RWPE2 (cell line): Measurements from ENCODE around the gene TMC3.

Experiments used
- ATAC-seq: fragments of 200-7000 bp; cut with Tn5 transposase; 3 replicates; pipeline ENCODE4 v1.9.1; 2021; ENCODE audit warnings: low read depth
- DNase-seq: peaks from one replicate; pipeline ENCODE4 v3.0.0-alpha.2; 2020; ENCODE audit warnings: low spot score
- H3K27ac ChIP-seq: fragments of 450-650 bp; 2 replicates; pipeline ENCODE4 v1.5.1; 2017; ENCODE audit warnings: mild to moderate bottlenecking; ENCODE audit not compliant: poor library complexity, severe bottlenecking
- H3K27me3 ChIP-seq: fragments of 250-450 bp; sonication (Bioruptor Pico); 2 replicates; pipeline ENCODE4 v1.5.1; 2021; ENCODE audit warnings: mild to moderate bottlenecking, moderate library complexity; ENCODE audit not compliant: insufficient read depth, poor library complexity, severe bottlenecking
- H3K36me3 ChIP-seq: fragments of 250-450 bp; sonication (Bioruptor Pico); 2 replicates; pipeline ENCODE4 v1.5.1; 2020; ENCODE audit warnings: low read depth, mild to moderate bottlenecking, moderate library complexity
- H3K4me1 ChIP-seq: fragments of 250-450 bp; sonication (Bioruptor Pico); 2 replicates; pipeline ENCODE4 v1.5.1; 2021; ENCODE audit warnings: mild to moderate bottlenecking, moderate library complexity; ENCODE audit not compliant: insufficient read depth, poor library complexity, severe bottlenecking
- H3K4me3 ChIP-seq: fragments of 250-450 bp; sonication (Bioruptor Pico); 2 replicates; pipeline ENCODE4 v1.5.1; 2021; ENCODE audit warnings: mild to moderate bottlenecking, moderate library complexity; ENCODE audit not compliant: severe bottlenecking
- H3K9me3 ChIP-seq: fragments of 250-450 bp; sonication (Bioruptor Pico); 2 replicates; pipeline ENCODE4 v1.5.1; 2021; ENCODE audit warnings: mild to moderate bottlenecking, moderate library complexity; ENCODE audit not compliant: severe bottlenecking
- CTCF ChIP-seq: fragments of 450-650 bp; IDR thresholded peaks from one replicate; pipeline ENCODE4 v1.5.1; 2017; ENCODE audit warnings: mild to moderate bottlenecking, moderate library complexity; ENCODE audit not compliant: poor library complexity, severe bottlenecking

TMC3 gene

DNA sequence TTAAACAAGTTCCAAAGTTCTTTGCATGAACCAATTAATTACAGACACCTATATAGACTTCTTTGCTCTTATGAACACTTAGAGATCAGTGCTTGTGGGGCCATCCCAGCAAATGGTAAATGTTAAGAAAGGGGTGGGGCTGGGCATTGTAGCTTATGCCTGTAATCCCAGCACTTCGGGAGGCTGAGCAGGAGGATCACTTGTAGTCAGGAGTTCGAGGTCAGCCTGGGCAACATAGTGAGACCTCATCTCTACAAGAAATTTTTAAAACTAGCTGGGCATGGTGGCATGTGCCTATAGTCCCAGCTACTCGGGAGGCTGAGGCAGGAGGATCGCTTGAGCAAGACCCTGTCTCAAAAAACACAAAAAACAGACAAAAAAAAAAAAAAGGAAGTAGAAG, 30.6 kb downstream of the TMC3 start:
- Histone ChIP-seq H3K4me1 (peaks cover 13% of the 10 kb centered on the region), H3K36me3 (no peaks in the 10 kb centered on the region), H3K9me3 (no peaks in the 10 kb centered on the region), H3K27me3 (no peaks in the 10 kb centered on the region), H3K27ac (no peak overlapping the region), H3K4me3 (no peak overlapping the region)
- ATAC-seq (no peak), DNase-seq (no peak)
- TF ChIP-seq CTCF: no peak

DNA sequence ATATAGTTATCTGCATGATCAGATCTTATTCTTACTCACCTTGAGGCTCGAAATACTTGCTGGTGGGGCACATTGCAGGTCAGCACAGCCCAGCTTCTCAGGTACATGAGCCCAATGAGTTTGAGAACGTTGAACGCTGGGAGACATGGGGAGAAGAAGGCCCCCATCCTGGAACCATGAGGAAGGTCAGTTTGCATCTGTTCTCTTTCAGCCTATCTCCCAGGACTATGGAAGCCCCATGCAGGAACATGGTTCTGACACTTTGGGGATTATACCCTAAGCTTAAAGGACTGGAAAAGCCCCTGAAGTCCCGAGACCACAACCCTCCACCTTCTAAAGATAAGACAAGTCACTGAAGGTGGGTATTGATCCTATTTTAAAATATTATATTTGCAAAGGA, 32.7 kb downstream of the TMC3 start:
- DNase-seq: no peak
- Histone ChIP-seq H3K27me3 (no peaks in the 10 kb centered on the region), H3K27ac (no peak overlapping the region), H3K36me3 (no peaks in the 10 kb centered on the region), H3K4me3 (no peak overlapping the region), H3K4me1 (peaks cover 20% of the 10 kb centered on the region), H3K9me3 (no peaks in the 10 kb centered on the region)
- no peak for ATAC-seq
- TF ChIP-seq CTCF: no peak

DNA sequence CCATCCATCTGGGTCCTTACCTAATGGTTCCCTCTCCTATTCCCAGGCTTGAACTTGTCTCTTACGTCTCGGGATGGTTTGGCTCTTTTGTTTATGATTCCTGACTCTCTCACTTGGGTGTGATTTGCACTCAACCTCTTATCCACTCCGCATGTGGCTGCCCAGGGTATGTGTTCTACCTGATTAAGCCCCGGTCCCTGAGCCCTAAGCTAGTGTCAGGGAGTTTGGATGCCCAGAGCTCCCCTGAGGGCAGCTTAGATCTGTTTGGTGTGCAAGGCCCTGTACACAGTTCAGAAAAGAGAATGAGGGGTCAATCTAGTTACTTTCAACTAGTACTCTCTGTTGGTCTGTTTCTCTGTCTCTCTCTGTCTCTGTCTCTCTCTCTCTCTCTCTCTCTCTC, 34.2 kb downstream of the TMC3 start:
- Histone ChIP-seq H3K4me1 (peaks cover 20% of the 10 kb centered on the region), H3K9me3 (no peaks in the 10 kb centered on the region), H3K27ac (no peak overlapping the region), H3K36me3 (no peaks in the 10 kb centered on the region), H3K27me3 (no peaks in the 10 kb centered on the region), H3K4me3 (no peak overlapping the region)
- DNase-seq (no peak), ATAC-seq (no peak)
- TF ChIP-seq CTCF: no peak

- no peak for TF ChIP-seq CTCF
- no peak overlapping the region for H3K4me3 ChIP-seq
- peaks cover 20% of the 10 kb centered on the region for H3K4me1 ChIP-seq
These were observed 34.7 kb downstream of the TMC3 start for GRCh38 chr15:81339321-81339720.

DNA sequence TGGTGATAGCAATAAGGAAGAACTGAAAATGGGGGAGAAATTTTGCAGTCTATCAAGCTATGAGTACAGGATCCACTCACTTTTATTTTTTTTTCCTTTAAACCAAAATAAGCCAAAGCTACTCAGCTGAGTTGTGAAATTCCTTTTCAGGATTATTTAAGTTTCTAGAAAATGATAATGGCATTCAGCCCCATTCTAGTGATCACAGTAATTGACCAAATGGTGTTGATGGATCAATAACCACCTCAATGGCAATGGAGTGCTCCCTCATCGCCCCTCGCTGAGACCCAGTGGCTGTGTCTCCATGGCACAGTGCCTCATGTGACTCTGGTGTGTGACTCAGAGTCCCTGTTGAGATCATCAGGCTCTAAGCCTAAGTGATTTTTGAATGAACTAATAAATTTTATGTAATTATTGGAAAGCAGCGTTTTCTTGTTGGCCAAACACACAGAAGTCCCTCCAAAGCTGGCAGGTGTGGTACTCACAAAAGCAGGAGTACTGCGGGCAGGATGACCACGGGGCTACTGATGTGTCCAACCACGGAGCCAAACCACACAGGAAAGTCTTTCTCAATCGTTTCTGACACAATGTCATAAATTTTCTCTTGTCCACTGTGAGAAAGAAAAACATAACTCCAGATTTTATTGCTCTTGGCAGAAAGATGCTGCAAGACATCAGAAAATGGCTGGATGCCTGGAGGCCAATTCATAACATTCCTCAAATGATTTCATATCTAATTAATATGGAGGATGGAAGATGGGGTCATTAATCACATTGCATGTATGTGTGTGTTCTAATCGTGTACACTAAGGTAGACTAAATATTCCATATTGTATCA, 35.6 kb downstream of the TMC3 start:
- TF ChIP-seq CTCF: no peak
- peak; percentile 88 for ATAC-seq
- Histone ChIP-seq H3K4me1 (peaks cover 20% of the 10 kb centered on the region), H3K36me3 (no peaks in the 10 kb centered on the region), H3K9me3 (no peaks in the 10 kb centered on the region), H3K27me3 (no peaks in the 10 kb centered on the region), H3K4me3 (no peak overlapping the region), H3K27ac (peak overlapping the region; percentile 38)
- no peak for DNase-seq

More at GRCh38 chr15:81339321-81339720, 34.7 kb downstream of the TMC3 start:
- DNase-seq (no peak), ATAC-seq (no peak)
- H3K27me3 ChIP-seq: no peaks in the 10 kb centered on the region
- no peaks in the 10 kb centered on the region for H3K9me3 ChIP-seq
- H3K36me3 ChIP-seq: no peaks in the 10 kb centered on the region
- peak overlapping the region; percentile 38 for H3K27ac ChIP-seq
